HG03095 (cell line): Measurements from ENCODE around the gene DNHD1.

ENCODE experiments used
- ATAC-seq: cut with Tn5 transposase; IDR thresholded peaks from one replicate; pipeline ENCODE4 v1.9.1; 2021; ENCODE audit warnings: moderate library complexity; ENCODE audit not compliant: unreplicated experiment

The DNHD1 gene

GRCh38 chr11:6530848-6531247, 33.8 kb downstream of the DNHD1 start:
- ATAC-seq = no peak

- peak; percentile 52 for ATAC-seq
These were observed 34.2 kb downstream of the DNHD1 start for GRCh38 chr11:6531267-6531752.

- no peak for ATAC-seq
These were observed 41.4 kb downstream of the DNHD1 start for GRCh38 chr11:6538456-6538855.

GRCh38 chr11:6538945-6539344, 41.9 kb downstream of the DNHD1 start:
- no peak for ATAC-seq

- ATAC-seq = no peak
These were observed 42.7 kb downstream of the DNHD1 start for GRCh38 chr11:6539748-6540268.

- no peak for ATAC-seq
These were observed 44.3 kb downstream of the DNHD1 start for GRCh38 chr11:6541356-6541755.

- ATAC-seq = no peak
These were observed 45.6 kb downstream of the DNHD1 start for GRCh38 chr11:6542727-6543126.

GRCh38 chr11:6544921-6545850, 48.1 kb downstream of the DNHD1 start:
- no peak for ATAC-seq

GRCh38 chr11:6545917-6546605, 49.0 kb downstream of the DNHD1 start:
- no peak for ATAC-seq

- no peak for ATAC-seq
These were observed 49.7 kb downstream of the DNHD1 start for GRCh38 chr11:6546735-6547134.

- ATAC-seq = no peak
These were observed 50.1 kb downstream of the DNHD1 start for GRCh38 chr11:6547177-6547576.

- no peak for ATAC-seq
These were observed 51.0 kb downstream of the DNHD1 start for GRCh38 chr11:6548121-6548520.

- no peak for ATAC-seq
These were observed 51.6 kb downstream of the DNHD1 start for GRCh38 chr11:6548641-6549040.

- ATAC-seq = no peak
These were observed 56.6 kb downstream of the DNHD1 start for GRCh38 chr11:6553634-6554033.

GRCh38 chr11:6554828-6555706, 58.0 kb downstream of the DNHD1 start:
- ATAC-seq = no peak

GRCh38 chr11:6556139-6556949, 59.3 kb downstream of the DNHD1 start:
- no peak for ATAC-seq

GRCh38 chr11:6557063-6557462, 60.0 kb downstream of the DNHD1 start:
- no peak for ATAC-seq

- no peak for ATAC-seq
These were observed 60.9 kb downstream of the DNHD1 start for GRCh38 chr11:6557761-6558674.

- ATAC-seq = no peak
These were observed 62.3 kb downstream of the DNHD1 start for GRCh38 chr11:6559369-6559768.
